ENCODE results near the gene NEUROD1.
"Not testable (repeated sequence)": the region's sequence is repeated elsewhere in the genome, so short reads cannot be mapped to it uniquely, and the experiment has no call there.

The NEUROD1 gene

GRCh38 chr2:181680055-181680936 is at the start of gene NEUROD1:
Gene NEUROD1, minus strand, starts transcription at chr2:181680517. Its CDS starts 1,657 bp downstream, at chr2:181678860.
- DNase-seq (ENCODE audit: low spot score), result no peak

- DNase-seq (ENCODE audit: low spot score), result no peak
Observed at GRCh38 chr2:181725476-181725875, 45.2 kb upstream of the NEUROD1 start.

GRCh38 chr2:181724662-181725061 is 44.3 kb upstream of the NEUROD1 start:
- no peak for DNase-seq (ENCODE audit: low spot score)

GRCh38 chr2:181723731-181724130 is 43.4 kb upstream of the NEUROD1 start:
- no peak for DNase-seq (ENCODE audit: low spot score)

- peak; percentile 67 for DNase-seq (ENCODE audit: low spot score)
Observed at GRCh38 chr2:181715033-181715630, 34.8 kb upstream of the NEUROD1 start.

GRCh38 chr2:181711051-181711450 is 30.7 kb upstream of the NEUROD1 start:
- DNase-seq (ENCODE audit: low spot score), result not testable (repeated sequence)

GRCh38 chr2:181702519-181702918 is 22.2 kb upstream of the NEUROD1 start:
- DNase-seq (ENCODE audit: low spot score), result not testable (repeated sequence)

- no peak for DNase-seq (ENCODE audit: low spot score)
Observed at GRCh38 chr2:181698223-181698622, 17.9 kb upstream of the NEUROD1 start.

- DNase-seq (ENCODE audit: low spot score), result no peak
Observed at GRCh38 chr2:181697571-181697970, 17.3 kb upstream of the NEUROD1 start.

GRCh38 chr2:181697126-181697525 is 16.8 kb upstream of the NEUROD1 start:
- no peak for DNase-seq (ENCODE audit: low spot score)

GRCh38 chr2:181694271-181694670 is 14.0 kb upstream of the NEUROD1 start:
- DNase-seq (ENCODE audit: low spot score), result no peak

GRCh38 chr2:181690860-181691259 is 10.5 kb upstream of the NEUROD1 start:
- DNase-seq (ENCODE audit: low spot score), result no peak

GRCh38 chr2:181686576-181687185 is 6.4 kb upstream of the NEUROD1 start:
- DNase-seq (ENCODE audit: low spot score), result no peak

- DNase-seq (ENCODE audit: low spot score), result no peak
Observed at GRCh38 chr2:181685150-181685688, 4.9 kb upstream of the NEUROD1 start.

GRCh38 chr2:181684454-181685149 is 4.3 kb upstream of the NEUROD1 start:
- DNase-seq (ENCODE audit: low spot score), result no peak

GRCh38 chr2:181683518-181684453 is 3.5 kb upstream of the NEUROD1 start:
- DNase-seq (ENCODE audit: low spot score), result no peak

GRCh38 chr2:181682795-181683517 is 2.6 kb upstream of the NEUROD1 start:
- no peak for DNase-seq (ENCODE audit: low spot score)

- no peak for DNase-seq (ENCODE audit: low spot score)
Observed at GRCh38 chr2:181682026-181682789, 1.9 kb upstream of the NEUROD1 start.
